HG03066 (cell line): ENCODE results near the gene POLR3E.
"Not testable (repeated sequence)": the region's sequence is repeated elsewhere in the genome, so short reads cannot be mapped to it uniquely, and the experiment has no call there.

Source experiments
- ATAC-seq: cut with Tn5 transposase; IDR thresholded peaks from one replicate; pipeline ENCODE4 v1.9.1; 2021; ENCODE audit warnings: low read depth; ENCODE audit not compliant: unreplicated experiment

POLR3E gene

DNA sequence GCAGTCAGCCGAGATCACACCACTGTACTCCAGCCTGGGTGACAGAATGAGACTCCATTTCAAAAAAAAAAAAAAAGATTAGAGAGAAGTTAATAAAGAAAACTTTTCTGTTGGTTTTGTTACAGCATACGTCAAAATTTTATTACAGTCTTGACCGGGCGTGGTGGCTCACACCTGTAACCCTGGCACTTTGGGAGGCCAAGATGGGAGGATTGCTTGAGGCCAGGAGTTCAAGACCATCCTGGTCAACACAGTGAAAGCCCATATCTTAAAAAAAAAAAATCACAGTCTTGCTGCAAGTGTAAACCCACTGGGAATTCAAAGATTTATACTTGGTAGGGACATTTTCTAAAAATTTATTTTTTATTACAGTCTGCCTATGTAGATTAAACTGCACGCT lies 6.2 kb upstream of the POLR3E start:
- no peak for ATAC-seq

DNA sequence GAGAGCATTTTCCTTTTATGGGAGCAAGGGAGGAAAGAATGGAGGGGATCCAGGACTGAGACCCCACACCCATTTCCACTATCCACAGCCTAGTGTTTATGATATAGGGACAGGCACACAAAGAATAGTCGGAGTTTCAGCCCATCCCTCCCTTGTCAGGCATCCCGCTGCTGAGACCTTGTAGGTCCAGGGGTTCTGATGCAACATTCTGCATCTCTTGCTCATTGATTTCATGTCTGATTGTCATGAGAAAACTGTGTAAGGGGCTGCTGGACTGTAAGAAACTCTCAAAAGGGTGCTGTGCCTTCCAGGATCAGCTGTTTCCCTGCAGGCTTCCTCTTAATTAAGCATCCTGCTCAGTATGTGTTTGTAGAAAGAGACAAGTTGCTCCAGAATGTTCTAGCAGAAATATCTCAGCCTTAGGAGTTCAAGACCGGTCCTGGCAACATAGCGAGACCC lies 5.3 kb upstream of the POLR3E start:
- ATAC-seq, result no peak

DNA sequence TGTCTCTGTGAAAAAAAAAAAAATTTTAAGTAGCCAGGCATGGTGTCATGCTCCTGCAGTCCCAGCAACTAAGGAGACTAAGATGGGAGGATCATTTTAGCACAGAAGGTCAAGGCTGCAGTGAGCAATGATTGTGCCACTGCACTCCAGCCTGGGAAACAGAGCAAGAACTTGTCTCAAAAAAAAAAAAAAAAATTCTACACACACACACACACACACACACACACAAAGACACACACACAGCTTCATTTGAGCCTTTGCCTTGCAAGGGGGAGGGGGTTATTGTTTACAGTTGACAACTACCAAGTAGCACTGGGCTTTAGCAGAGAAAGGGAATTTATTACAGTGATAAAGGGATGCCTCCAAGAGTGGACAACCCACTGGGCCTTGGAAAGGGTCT lies 4.9 kb upstream of the POLR3E start:
- no peak for ATAC-seq

DNA sequence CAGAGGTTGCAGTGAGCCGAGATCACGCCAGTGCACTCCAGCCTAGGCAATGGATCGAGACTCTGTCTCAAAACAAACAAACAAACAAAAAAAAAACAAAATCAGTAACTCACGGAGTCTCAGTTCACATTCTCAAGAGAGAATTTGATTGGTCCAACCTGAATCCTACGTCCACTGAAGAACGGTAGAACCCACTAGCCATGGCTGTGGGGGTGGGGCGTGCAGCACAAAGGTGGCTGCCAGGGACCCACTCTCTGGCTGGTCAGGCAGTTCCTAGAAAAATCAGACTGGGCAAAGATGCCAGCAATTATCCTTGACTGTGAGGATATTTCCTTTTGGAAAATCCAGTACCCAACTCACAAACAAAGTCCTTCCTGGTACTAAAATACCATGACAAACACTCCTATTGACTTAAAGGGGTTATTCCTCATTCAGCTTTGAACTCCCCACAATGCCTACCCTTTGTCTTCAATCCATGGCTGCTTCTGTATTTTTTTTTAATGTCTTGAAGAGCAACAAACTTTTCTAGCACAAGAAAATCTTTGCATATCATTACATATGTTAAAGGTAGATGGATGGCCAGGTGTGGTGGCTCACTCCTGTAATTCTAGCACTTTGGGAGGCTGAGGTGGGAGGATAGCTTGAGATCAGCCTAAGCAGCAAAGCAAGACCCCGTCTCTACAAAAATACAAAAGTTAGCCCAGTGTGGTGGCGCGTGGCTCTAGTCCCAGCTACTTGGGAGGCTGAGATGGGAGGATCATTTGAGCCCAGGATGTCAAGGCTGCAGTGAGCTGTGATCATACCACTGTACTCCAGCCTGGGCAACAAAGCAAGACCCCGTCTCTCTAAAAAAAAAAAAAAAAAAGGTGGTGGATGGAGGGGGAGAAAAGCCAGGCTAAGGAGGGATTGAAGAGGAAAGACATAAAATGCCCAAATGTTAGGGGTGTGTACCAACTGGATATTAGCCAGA lies 3.8 kb upstream of the POLR3E start:
- ATAC-seq, result no peak

DNA sequence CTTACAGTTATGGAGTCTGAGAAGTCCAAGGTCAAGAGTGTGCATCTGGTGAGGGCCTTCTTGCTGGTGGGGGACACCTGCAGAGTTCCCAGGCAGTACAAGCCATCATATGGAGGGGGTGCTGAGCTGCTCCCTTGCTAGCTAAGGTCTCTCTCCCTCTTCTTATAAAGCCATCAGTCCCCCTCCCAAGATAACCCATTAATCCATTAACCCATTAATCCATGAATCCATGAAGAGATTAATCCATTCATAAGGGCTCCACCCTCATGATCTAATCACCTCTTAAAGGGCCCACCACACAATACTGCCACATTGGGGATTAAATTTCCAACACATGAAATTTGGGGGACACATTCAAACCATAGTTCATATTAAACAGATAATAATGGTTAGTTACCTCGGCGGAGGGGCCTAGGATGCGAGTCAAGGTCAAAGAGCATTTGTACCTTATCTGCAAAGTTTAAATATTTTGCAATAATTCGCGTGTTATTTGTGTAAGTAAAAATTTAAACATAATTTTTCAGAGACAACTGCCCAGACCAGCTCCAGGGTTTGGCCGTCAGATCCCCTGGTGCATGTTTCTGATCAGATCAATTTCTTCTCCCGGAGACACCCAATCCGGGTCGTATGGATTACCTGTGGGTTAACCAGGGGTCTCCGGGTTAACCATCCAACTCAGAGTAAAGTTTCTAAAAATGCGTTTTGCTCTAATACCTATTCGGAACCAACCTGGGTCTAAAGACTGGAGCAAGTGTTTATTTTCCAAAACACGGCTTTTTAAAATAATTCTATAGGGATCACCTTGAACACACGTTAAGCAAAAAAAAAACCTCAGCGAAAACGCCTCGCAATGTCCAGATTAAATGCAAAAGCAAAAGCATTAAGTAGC lies 740 bp upstream of the POLR3E start:
- no peak for ATAC-seq

DNA sequence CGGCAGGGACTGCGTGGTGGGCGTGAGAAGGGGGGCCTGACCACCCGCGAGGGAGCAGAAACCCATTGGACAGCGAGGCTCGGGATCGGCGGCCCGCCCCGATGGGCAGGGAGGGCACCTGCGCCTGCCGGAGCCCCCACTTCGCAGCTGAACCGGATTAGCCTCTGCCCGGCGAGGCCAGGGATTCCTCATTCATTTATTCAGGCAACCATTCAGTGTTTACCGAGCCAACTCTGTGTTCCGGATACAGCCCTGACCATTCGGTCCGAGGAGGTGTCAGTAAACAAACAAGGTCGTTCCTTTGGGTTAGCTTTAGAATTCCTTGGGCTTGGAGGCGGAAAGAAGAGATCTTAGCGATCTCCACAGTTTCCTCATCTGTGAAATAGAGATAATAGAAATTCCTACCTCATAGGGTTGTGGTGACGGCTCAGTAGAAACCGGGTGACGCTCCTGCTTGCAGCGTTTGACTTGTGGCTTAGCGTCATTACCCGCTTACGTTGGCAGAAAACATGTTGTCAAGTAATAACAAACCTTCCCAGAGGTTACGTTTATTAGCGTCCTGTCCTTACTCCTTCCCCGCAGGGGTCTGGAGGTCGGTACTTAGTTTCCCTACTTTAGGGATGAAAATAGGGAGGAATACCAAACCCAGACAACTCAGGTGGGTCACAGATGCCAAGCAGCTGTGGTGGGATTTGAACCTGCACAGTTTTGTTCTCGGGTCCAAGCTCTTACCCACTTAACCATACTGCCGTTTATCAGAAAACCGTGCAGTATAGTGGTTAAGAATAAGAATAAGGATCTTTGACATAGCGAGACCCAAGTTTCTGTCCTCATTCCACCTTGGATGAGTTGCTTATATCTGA lies 893 bp downstream of the POLR3E start:
- peak; percentile 5 for ATAC-seq

DNA sequence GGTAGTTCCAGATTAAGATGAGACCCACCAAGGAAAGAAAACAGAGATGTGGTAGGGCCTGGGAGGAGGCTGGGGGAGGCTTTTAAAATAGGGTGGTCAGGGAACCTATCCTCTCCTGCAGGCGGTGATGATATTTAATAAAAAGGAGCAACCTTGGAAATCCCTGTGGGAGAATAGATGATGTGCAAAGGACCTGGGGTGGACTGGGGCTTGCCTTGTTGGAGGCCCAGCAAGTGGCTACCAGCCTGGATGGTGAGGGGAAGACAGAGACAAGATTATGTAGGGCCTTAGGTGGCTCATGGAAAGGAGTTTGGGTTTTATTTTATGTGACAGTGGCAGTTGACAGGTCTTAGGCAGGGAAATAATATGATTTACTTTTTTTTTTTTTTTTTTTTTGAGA lies 1.8 kb downstream of the POLR3E start:
- no peak for ATAC-seq

DNA sequence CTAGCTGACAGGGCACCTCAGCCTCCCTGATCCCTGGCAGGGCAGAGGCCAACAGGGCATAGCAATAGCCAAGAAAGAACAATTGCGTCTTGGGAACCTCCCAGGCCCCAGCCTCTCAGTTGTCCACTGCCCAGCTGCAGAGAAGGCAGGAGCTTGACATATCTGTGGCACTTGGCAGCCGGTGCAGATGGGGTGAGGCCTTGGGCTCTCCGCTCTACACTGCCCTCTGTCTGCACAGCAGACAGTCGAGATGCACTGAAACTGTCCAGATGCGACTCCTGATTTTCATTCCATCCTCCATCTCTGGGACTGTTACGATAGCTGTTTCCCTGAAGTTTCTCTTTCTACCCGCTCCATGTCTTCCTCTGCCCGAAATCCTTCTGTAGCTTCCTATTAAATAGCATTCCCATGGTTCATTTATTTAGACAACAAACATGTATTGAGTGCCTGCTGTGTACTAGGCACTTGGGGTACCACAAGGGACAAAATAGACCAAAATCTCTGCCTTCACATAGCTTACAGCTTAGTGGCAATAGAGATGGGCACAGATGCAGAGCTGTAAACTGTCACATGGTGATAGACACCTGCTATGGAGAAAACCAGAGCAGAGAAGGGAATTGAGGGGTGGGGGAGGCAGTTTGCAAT lies 3.3 kb downstream of the POLR3E start:
- no peak for ATAC-seq

DNA sequence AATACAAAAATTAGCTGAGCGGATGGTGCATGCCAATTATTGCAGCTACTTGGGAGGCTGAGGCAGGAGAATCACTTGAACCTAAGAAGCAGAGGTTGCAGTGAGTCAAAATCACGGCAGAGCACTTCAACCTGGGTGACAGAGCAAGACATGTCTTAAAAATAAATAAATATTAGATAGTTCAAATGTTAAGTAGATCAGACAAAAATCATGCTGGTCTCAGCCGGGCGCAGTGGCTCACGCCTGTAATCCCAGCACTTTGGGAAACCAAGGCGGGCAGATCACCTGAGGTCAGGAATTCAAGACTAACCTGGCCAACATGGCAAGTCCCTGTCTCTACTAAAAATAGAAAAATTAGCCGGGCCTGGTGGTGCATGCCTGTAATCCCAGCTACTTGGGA lies 4.2 kb downstream of the POLR3E start:
- ATAC-seq, result not testable (repeated sequence)

DNA sequence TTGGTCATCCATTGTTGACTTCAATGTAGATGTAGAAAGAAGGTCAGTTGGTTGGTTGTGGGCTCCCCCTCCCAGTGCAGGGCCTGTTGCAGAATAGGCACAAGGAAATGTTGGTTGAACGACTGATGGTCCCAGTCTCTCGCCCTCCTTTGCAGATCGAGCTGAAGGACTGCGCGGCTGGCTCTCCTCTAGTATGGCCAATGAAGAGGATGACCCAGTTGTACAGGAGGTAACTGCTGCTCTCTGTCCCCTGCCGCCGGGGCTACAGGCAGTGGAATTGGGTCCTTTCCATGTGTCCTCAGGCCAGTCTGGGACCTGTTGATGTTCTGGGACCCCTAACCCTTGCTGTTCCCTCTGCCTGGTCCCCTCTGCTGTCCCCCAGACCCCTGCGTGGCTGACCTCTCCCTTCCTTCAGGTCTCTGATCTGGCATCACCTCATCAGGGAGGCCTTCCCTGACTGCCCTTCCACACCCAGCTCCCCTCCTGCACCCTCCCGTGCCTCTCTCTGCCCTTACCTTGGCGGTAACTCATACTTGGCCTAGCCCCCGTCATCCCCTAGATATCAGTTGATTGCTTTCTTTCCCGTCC lies 5.7 kb downstream of the POLR3E start:
- no peak for ATAC-seq

DNA sequence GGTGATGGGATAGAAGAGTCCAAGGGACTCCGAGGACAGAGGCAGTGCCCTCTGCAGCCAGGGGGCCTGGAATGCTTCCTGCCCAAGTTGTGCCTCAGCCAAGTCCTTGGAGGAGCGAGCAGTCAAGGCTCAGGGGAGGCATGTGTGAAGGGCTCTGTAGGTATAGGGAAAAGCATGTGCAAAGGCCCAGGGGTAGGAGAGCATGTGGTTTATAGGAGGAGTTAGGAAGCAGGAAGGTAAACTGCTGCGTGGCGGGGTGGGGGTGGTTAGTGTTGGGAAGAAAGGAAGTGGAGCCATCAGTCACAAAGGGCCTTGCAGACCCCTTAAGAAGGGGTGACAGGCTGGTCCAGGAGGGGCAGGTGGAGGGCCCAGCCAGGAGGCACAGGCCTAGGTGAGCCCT lies 7.2 kb downstream of the POLR3E start:
- no peak for ATAC-seq

DNA sequence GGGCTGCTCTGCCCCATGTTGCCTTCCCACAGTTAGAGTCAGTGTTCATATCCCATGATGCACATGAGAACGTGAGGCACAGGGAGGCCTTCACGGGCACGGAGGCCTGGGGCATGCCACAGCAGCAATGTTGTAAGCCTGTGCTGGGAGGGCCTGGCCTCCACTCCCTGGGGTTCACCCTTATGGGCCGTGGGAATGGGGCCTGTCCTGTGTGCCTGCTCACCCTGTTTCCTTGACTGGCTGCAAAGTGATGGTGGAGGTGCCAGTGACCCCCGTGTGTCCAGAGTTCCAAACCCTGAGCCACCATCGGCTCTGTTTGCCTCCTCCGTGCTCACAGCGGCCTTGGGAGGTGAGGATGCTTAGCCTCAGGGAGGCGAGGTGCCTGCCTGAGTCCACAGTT lies 9.6 kb downstream of the POLR3E start:
- ATAC-seq, result no peak

DNA sequence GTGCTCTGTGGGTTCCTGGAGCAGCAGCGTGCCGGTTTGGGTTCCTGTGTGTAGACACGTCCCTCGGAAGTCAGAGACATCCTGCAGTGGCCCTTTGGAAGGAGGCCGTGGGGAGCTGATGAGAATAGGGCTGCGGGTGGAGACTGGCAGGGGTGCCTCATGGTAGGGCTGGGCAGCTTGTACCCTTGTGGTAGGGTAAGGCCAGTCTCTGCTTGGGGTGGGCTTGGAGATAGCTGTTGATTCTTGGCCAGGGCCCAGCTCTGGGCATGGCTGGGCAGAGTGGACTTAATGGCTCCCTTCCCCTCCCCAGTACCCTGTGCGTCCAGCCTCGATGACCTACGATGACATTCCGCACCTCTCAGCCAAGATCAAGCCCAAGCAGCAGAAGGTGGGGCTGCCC lies 10.6 kb downstream of the POLR3E start:
- no peak for ATAC-seq

DNA sequence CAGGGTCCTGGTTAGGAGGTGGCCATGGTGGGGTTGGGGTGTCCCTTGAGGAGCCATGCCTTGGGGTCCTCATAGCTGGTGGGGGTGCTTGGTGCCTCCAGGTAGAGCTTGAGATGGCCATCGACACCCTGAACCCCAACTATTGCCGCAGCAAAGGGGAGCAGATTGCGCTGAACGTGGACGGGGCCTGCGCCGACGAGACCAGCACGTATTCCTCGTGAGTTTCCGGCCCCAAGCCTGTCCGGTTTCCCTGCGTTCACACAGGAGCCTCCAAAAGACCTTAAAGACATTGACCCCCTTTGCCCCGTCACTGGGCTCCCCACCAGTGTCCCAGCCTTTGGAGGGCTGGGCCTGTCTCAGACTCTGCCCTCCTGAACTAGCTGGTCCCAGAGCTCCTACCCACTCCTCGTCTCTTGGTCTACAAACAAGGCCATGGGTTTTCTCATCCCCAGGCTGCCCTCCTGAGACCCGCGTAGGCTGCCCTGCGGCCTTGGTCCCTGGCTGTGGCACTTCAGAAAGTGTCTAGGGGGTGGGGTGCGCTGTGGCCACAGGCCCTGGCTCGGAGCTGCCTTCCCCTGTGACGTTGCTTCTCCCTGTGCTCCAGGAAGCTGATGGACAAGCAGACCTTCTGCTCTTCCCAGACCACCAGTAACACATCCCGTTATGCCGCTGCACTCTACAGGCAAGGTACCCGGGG lies 11.8 kb downstream of the POLR3E start:
- ATAC-seq, result no peak

DNA sequence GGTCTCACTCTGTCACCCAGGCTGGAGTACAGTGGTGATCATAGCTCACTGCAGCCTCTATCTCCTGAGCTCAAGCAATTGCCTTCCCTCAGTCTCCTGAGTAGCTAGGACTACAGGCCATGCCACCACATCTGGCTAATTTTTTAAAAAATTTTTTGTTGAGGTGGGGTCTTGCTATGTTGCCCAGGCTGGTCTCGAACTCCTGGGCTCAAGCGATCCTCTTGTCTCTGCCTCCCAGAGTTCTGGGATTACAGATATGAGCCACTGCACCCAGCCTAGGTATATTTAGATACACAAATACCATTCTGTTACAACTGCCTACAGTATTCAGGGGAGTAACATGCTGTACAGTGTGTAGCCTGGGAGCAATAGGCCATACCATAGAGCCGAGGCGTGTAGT lies 14.3 kb downstream of the POLR3E start:
- no peak for ATAC-seq

DNA sequence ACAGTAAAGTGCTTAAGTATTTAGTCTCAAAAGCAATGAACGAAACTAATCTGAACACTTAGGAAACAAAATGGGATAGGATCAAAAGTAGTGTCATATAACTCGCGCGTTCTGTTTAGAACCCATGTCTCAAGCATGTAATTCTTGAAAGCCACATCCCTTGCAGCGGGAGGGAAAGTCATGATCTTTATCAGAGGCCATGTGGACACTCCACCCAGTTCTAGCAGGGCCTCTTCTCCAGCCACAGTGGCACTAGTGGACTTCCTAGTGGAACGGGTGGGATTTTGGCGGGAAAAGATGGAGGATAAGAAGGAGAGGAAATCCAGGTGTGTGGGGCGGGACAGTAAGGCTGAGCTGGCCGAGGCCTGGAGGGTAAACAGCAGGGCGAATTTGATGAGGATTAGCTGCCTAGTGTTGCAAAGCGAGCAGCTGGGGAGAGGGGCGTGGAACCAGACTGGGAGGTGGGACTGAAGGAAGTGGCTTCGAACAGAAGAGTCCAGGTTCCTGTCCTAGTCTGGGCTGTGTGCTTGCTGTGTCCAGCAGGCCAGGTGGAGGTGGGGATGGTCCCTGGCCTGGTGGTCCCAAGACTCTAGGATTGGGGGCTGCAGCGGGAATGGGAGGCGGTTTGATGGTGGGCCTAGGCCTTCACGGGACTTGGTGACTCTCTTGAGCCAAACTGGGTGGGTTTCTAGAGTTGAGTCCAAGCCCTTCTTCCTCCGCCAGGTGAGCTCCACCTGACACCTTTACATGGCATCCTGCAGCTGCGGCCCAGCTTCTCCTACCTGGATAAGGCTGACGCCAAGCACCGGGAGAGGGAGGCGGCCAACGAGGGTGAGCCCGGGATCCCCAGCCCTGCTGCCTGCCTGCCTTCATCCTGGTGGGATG lies 15.9 kb downstream of the POLR3E start:
- no peak for ATAC-seq

DNA sequence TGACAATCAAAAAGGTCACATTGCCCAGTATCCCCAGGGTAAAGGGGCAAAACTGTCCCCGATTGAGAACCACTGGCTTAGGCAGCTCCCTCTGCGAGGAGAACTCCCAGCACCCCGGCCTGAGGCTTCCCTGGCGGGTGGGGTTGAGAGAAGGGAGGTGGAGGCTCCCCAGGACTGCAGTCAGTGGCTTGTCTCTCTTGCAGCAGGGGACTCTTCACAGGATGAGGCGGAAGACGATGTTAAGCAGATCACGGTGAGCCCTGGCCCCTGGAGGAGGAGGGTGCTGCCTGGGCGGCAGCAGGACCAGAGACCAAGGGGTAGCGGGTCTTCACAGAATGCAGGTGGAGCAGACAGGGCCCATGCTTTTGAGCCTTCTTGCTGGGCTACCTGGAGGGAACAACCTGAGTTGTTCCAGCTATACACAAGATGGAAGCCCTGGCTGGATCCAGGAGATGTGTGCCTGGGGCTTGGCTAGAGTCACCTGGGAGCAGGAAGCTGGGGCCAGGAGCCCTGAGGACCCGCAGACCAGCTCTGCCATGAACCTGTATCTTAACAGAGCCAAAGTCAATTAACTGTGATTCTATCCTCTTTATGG lies 16.8 kb downstream of the POLR3E start:
- ATAC-seq, result no peak
